8988T (cell line): Measurements from ENCODE around the gene LANCL2.
"Not testable (repeated sequence)": the region's sequence is repeated elsewhere in the genome, so short reads cannot be mapped to it uniquely, and the experiment has no call there.

Source experiments
- DNase-seq: peaks from one replicate; pipeline ENCODE4 v3.0.0; 2011

Gene LANCL2

GRCh38 chr7:55363386-55364170, 1.6 kb upstream of the LANCL2 start:
- no peak for DNase-seq

DNA sequence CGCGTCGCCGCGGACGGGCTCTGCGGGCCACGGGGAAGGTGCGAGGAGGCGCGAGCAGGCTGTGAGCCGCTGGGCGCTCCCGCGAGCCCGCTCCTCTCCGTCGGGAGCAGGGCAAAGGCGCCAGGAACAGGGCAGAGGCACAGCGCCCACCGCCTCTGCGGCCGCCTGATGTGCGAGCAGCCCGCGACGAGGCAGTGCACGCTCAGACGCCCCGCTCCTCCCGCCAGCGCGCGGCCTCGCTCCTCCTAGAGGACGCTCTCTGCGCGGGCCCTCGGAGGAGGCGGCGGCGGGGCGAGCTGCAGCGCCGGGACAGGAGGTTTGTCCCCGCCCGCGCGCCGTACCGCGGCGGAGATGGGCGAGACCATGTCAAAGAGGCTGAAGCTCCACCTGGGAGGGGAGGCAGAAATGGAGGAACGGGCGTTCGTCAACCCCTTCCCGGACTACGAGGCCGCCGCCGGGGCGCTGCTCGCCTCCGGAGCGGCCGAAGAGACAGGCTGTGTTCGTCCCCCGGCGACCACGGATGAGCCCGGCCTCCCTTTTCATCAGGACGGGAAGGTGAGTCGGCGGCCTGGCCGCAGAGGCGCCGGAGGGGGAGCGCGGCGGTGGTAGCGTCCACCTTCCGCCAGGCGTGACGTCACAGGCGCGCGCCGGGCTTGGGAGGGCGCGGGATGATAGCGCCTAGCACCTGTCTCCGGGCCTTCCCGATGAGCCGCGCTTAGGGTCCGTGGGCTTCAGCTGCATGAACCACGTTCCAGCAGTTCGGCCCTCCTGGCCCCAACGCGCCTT, 731 bp downstream of the LANCL2 start:
- peak; percentile 65 for DNase-seq

GRCh38 chr7:55366461-55367070, 1.4 kb downstream of the LANCL2 start:
- no peak for DNase-seq

DNA sequence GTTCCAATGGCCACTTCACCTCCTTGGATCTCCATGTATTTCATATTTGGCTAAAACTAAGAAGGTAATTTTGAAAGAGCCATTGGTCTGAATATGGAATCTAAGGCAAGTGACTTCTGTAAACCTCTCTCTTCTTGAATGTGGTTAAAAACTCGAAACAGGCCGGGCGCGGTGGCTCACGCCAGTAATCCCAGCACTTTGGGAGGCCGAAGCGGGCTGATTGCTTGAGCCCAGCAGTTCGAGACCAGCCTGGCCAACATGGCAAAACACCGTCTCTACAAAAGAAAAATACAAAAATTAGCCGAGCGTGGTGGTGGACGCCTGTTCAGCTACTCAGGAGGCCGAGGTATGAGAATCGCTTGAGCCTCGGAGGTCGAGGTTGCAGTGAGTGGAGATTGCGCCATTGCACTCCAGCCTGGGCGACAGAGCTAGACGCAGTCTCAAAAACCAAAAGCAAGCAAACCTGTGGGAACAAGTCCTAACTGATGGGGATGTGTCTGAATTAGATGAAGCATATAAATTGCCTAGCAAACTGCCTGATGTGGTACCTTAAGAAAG, 2.2 kb downstream of the LANCL2 start:
- DNase-seq = no peak

- no peak for DNase-seq
Observed at GRCh38 chr7:55369427-55370400, 4.6 kb downstream of the LANCL2 start.

DNA sequence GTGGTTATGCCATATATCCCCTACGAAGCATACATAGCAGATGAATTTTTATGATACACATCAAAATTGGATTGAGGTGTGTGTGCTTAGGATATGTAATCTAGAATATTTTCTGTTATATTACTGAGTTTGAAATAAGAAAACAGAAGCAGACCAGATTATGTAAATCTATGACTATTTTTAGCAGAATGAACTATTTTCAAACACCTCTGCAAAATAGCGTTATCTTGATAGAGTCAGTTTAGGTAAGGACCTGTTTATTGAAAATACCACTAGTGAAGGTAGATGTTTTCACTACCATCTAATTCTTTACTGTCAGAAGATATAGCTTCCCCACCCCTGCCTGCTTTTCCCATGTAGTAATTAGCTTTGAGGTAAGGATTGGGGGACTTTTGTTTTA, 9.1 kb downstream of the LANCL2 start:
- DNase-seq = no peak

DNA sequence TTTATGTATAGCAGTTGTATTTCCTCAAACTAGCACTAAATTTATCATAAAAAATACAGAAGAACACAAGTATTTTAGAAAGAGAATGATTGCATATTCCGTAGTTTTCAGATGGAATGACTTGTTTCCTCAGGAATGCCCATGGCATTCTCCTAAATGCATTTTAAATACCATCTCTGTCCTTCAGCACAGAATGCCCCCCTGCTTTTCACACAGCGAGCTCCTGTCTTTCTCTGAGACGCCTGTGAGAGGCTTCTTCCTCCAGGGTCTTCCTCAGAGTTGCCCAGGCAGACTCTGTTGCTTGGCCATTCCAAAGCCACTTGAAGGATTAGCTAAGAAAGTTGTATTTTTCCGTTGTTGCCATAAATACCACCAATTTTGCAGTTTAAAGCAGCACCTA, 10.1 kb downstream of the LANCL2 start:
- no peak for DNase-seq

DNA sequence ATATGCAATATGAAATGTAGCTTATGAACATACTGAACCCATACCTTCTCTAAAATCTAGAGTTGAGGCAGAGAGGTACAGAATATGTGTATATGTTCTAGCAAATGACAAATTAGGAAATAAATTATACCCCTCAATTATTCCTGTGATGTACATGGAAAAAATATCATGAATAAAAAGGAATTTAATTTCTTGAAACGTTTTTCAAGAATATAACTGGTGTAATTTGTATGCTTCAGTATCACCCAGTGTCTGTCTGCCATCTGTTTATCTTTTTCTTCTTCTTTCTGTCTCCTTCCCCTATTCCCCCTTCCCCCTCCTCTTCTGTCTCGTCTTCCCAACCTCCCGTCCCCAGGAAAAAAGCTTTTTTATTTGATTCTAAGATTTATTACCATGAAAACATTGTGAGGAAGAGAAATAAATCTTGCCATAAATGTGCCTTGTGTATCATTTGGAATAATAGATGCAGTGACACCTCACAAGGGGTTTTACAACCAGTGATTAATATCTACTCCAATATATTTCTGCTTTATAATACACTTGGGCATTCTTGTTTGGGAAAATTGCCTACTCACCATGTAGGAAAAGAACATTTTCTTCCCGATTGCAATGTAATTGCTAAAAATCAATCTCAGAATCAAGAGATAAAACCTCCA, 12.2 kb downstream of the LANCL2 start:
- no peak for DNase-seq

- DNase-seq = no peak
Observed at GRCh38 chr7:55379285-55379684, 14.1 kb downstream of the LANCL2 start.

- no peak for DNase-seq
Observed at GRCh38 chr7:55381189-55381588, 16.1 kb downstream of the LANCL2 start.

DNA sequence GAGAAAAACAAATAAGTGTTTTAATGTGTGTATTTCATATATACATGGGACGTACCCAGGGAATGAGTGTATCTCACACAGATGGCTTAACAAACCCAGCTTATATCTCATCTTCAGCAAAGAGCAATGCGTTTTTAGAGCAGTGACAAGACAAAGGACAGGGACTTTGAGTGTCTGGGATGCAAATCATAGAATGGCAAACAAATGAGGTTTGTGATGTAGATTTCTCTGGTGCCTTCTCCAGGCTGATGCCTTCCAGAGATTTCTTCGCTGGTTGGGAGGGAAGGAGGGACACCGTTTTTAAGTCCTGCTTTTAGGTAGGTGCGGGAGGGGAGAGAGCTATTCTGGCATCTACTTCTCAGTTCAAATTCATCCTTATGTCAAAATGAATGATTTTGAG, 16.6 kb downstream of the LANCL2 start:
- no peak for DNase-seq

GRCh38 chr7:55382251-55382650, 17.1 kb downstream of the LANCL2 start:
- DNase-seq = no peak

- DNase-seq = no peak
Observed at GRCh38 chr7:55386541-55386940, 21.4 kb downstream of the LANCL2 start.

GRCh38 chr7:55387062-55387965, 22.2 kb downstream of the LANCL2 start:
- no peak for DNase-seq

- no peak for DNase-seq
Observed at GRCh38 chr7:55396233-55396785, 31.2 kb downstream of the LANCL2 start.

DNA sequence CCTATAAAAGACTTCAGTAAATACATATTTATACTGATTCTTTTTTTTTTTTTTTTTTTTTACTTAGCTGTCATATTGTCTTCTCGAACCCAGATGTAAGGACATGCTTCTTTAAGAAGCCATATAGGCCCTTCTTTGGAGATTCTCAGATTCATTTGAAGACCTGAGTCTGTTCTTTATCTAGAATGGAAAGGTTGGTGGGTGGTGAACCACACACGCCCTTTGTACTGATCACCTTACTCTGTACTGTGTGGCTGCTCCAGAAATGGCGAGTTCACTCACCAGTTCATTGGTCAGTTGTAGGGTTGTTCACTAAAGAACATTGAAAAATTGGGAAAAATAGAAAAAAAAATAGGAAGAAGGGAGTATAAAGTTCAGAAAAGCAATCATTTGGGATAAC, 32.5 kb downstream of the LANCL2 start:
- DNase-seq = no peak

- DNase-seq = no peak
Observed at GRCh38 chr7:55400191-55400590, 35.1 kb downstream of the LANCL2 start.

DNA sequence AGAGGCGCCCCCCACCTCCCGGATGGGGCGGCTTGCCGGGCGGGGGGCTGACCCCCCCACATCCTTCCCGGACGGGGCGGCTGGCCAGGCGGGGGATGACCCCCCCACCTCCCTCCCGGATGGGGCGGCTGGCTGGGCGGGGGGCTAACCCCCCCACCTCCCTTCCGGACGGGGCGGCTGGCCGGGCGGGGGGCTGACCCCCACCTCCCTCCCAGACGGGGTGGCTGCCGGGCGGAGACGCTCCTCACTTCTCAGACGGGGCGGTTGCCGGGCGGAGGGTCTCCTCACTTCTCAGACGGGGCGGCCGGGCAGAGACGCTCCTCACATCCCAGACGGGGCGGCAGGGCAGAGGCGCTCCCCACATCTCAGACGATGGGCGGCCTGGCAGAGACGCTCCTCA, 37.4 kb downstream of the LANCL2 start:
- not testable (repeated sequence) for DNase-seq

DNA sequence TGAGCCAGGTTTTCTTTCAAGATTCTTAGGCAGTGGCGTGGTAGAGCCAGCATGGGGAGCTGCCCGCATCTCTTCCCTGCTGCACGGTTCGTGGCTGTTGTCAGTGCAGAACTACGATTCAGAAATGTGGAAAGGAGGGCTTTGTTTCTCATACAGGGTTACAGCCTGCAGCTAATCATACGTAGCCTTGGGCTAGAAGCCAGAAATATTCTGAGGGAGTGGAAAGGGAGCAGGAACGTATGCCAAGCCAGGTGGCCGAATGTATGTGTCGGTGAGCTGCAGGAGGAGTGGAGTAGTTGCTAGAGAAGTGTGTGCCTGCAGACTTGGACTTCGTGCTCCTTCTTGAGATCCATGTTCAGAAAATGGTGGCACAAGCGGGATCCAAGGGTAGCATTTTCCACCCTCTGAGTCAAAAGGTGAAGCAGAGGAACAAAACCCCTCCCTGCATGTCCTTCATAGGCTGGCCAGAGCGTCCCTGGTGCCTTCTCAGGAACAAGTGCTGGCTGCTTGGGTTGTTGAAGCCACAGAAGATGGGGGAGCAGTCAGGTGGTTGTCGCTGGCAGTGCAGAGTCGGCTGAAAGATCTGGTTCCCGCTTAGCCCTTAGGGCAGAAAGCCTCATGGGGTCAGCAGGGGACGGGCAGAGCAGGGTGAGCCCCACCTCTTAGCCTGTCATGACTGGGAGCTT, 40.9 kb downstream of the LANCL2 start:
- no peak for DNase-seq
